Subcutaneous abdominal adipose tissue (tissue), 5 donors: ENCODE measurements around the gene CCP110.
"Not testable (repeated sequence)": the region's sequence is repeated elsewhere in the genome, so short reads cannot be mapped to it uniquely, and the experiment has no call there.

Experiments
- H3K27ac ChIP-seq: one replicate; pipeline ENCODE4 v1.7.0; 2013; ENCODE audit warnings: low read depth, mild to moderate bottlenecking, inconsistent platforms, low read length, moderate library complexity
- H3K27me3 ChIP-seq, 5 donors: one replicate each; pipeline ENCODE4 v1.7.0; 2013; ENCODE audit warnings: low read length in 5 of 5, inconsistent platforms in 1 of 5; ENCODE audit not compliant: control insufficient read depth in 5 of 5, insufficient read depth in 4 of 5
- H3K36me3 ChIP-seq, 5 donors: one replicate each; pipeline ENCODE4 v1.7.0; 2013; ENCODE audit warnings: low read length in 5 of 5; ENCODE audit not compliant: control insufficient read depth in 5 of 5, insufficient read depth in 5 of 5
- H3K4me1 ChIP-seq, 5 donors: one replicate each; pipeline ENCODE4 v1.7.0; 2013; ENCODE audit warnings: low read length in 5 of 5, mild to moderate bottlenecking in 3 of 5, moderate library complexity in 1 of 5; ENCODE audit not compliant: control insufficient read depth in 5 of 5, insufficient read depth in 5 of 5
- H3K4me3 ChIP-seq, 5 donors: one replicate each; pipeline ENCODE4 v1.7.0; 2013; ENCODE audit warnings: low read length in 5 of 5, low read depth in 1 of 5
- H3K9ac ChIP-seq, 5 donors: one replicate each; pipeline ENCODE4 v1.7.0; 2013; ENCODE audit warnings: low read length in 5 of 5, mild to moderate bottlenecking in 4 of 5, moderate library complexity in 3 of 5
- H3K9me3 ChIP-seq, 5 donors: one replicate each; pipeline ENCODE4 v1.7.0; 2013; ENCODE audit warnings: low read length in 5 of 5; ENCODE audit not compliant: control insufficient read depth in 5 of 5
- donor health status: healthy.
- donor health status: healthy.
- donor health status: healthy.
- donor health status: healthy.
- donor health status: healthy.

The CCP110 gene

DNA sequence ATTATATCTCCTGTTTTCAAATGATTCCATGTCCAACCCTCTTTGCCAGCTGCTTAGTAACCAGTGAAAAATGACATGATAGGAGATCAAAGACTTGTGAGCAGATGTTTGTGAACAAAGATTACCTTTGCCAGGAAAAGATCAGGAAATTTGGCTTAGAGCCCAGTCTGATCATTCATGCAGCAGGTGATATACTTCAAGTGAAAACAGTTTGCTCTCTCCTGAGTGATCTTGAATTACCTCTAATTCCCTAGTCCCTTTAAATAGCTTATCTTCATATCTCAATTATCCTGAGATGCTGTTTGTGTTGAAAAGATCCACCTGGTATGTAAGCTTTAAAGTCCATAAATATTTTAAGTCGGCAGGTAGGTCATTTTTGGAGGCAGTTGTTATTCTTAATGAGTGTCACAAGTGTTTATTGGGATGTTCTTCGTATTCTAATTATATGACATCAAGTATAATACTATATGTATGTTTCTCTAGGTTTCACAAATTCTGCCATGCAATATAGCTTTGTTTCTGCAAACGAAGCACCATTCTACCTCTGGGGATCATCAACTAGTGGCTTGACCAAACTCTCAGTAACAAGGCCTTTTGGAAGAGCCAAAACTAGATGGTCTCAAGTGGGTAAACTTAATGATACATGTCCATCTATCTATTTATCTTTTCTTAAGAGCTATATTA, 18.5 kb downstream of the CCP110 start:
- Histone ChIP-seq H3K9me3 (no peaks in the 10 kb centered on the region), H3K27me3 (no peaks in the 10 kb centered on the region), H3K4me3 (no peak overlapping the region), H3K36me3 (peaks cover 18 to 51% (median 30%) of the 10 kb centered on the region in 5 donors), H3K27ac (no peak overlapping the region), H3K4me1 (no peaks in the 10 kb centered on the region), H3K9ac (no peak overlapping the region)

DNA sequence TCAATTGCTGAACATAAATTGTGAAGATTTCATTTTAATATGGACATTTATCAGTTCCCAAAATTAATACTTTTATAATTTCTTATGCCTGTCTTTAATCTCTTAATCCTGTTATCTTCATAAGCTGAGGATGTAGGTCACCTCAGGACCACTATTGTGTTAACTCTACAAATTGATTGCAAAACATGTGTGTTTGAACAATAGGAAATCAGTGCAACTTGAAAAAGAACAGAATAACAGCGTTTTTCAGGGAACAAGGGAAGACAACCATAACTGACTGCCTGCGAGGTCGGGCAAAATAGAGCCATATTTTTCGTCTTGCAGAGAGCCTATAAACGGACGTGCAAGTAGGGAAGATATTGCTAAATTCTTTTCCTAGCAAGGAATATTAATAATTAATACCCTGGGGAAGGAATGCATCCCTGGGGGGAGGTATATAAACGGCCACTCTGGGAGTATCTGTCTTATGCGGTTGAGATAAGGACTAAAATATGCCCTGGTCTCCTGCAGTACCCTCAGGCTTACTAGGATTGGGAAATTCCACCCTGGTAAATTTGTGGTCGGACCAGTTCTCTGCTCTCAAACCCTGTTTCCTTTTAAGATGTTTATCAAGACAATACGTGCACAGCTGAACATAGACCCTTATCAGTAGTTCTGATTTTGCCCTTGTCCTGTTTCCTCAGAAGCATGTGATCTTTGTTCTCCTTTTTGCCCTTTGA, 19.7 kb downstream of the CCP110 start:
- not testable (repeated sequence) for H3K4me1 ChIP-seq, H3K27ac ChIP-seq, H3K4me3 ChIP-seq, H3K27me3 ChIP-seq, H3K9me3 ChIP-seq, H3K9ac ChIP-seq
- peaks cover 19 to 50% (median 35%) of the 10 kb centered on the region in 5 donors for H3K36me3 ChIP-seq

GRCh38 chr16:19548144-19548543, 24.4 kb downstream of the CCP110 start:
- Histone ChIP-seq H3K9ac (no peak overlapping the region), H3K9me3 (no peaks in the 10 kb centered on the region), H3K27me3 (no peaks in the 10 kb centered on the region), H3K4me3 (no peak overlapping the region), H3K27ac (no peak overlapping the region), H3K4me1 (no peaks in the 10 kb centered on the region), H3K36me3 (peaks cover 12 to 42% (median 37%) of the 10 kb centered on the region in 5 donors)

DNA sequence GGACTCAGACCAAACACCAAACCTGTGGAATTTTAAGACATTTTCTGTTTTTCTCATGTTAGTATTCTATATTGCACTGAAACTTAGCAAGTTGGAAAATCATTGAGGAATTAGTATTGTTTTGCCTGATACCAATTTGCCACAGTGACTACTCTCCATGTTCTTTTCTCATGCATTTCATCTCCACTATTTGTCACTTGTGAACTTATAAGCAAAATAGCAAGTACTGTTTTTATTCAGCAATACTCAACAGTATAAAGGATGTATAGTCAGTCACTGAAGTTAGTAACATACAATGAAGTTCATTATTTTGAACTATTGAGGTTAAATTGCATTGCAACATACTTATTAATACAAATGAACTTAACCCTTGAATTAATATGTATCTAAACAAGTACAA, 25.9 kb downstream of the CCP110 start:
- Histone ChIP-seq H3K36me3 (peaks cover 12 to 35% (median 27%) of the 10 kb centered on the region in 5 donors), H3K9ac (no peak overlapping the region), H3K27ac (no peak overlapping the region), H3K9me3 (no peaks in the 10 kb centered on the region), H3K4me3 (no peak overlapping the region), H3K4me1 (peaks cover 0 to 3% (median 1%) of the 10 kb centered on the region in 5 donors), H3K27me3 (no peaks in the 10 kb centered on the region)

DNA sequence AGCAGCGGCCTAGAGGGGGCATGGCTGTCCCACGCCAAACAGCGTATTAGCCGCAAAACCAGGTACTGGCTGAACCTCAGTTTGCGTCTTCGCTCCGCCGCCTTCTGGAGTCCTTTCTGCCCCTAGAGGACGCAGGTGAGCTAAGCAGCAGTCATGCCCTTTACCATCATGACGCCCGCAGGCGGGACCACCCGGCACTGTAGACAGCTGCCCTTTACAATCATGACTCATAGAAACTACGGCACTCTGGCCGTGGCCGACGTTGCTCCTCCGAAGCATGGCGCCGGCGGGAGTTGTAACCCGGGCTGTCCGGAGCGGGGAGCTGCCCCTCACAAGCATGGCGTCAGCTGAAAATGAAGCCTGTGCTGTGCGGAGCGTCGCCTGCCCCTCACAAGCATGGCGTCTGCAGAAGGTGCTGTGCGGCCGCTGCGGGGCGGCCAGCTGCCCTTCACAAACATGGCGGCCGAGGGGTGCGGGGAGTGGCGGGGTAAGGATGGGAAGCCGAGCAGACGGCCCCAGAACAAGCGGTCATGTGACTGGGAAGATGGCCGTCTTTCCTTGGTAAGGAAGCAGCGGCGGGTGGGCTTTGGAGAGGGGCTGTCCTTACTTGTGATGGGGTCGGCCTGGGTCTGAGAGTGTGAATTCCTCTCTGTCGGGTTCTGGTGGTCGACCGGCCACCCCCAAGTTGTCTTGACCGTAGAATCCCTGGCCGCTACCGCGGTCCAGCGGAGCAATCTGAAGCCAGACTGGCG, 31.6 kb downstream of the CCP110 start, which contains the start of gene VPS35L:
Gene VPS35L, plus strand, starts transcription at position 518 of the 752 bp plus-strand sequence. Its CDS starts 27 bp downstream, at position 545.
- Histone ChIP-seq H3K4me3 (peak within 1 kb of the TSS; percentile 79 to 99 (median 91)), H3K9me3 (no peaks in the 10 kb centered on the region), H3K27ac (peak within 1 kb of the TSS; percentile 85), H3K9ac (peak within 1 kb of the TSS; percentile 84 to 97 (median 96)), H3K36me3 (peaks cover 0 to 9% (median 5%) of the 10 kb centered on the region in 5 donors), H3K27me3 (no peaks in the 10 kb centered on the region), H3K4me1 (peaks cover 0 to 18% (median 14%) of the 10 kb centered on the region in 5 donors)

DNA sequence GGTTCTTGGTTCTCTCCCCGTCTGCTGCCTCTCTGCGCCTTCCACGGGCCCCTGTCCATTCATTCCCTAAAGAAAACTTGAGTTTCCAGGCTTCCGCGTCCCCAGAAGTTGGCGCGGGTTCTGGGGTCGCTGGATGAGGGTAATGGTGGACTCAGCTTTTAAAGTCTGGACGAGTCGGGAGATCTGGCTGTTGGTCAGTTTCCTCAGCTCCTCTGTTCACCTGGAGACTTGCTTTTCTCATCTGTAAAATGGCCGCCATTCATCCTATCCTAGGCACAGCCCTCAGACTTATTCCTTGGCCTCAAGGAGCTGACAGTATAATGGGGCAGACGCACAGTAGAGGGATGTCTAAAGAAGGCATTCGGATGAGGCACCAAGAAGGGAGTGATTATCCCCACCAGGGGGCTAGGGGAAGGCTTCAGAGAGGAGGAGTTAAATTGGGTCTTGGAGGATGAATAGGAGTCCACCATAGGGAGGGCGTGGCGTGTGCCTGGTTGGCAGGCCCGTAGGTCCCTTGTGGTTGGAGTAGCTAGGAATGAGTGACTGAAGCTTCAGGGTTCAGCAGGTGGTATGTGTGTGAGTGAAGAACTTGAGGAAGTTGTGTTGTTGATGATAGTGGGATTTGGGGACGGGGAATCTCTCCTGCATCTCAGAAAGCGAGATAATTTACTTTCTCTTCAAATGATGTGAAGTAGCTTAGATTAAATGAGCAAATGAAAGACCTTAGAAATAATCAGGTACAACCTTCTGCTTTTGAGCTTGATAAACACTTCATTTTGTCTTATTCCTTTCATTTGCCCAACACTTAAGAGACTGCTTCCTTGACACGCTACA, 32.4 kb downstream of the CCP110 start:
- Histone ChIP-seq H3K9ac (peak overlapping the region; percentile 84 to 97 (median 90)), H3K36me3 (peaks cover 0 to 9% (median 3%) of the 10 kb centered on the region in 5 donors), H3K4me1 (peaks cover 0 to 18% (median 14%) of the 10 kb centered on the region in 5 donors), H3K27ac (peak overlapping the region; percentile 85), H3K27me3 (no peaks in the 10 kb centered on the region), H3K9me3 (no peaks in the 10 kb centered on the region), H3K4me3 (peak overlapping the region; percentile 79 to 92 (median 91))

GRCh38 chr16:19559242-19559910, 35.6 kb downstream of the CCP110 start:
- peaks cover 0 to 4% (median 0%) of the 10 kb centered on the region in 5 donors for H3K36me3 ChIP-seq
- H3K27me3 ChIP-seq = no peaks in the 10 kb centered on the region
- no peak overlapping the region for H3K27ac ChIP-seq
- H3K4me1 ChIP-seq = peaks cover 0 to 17% (median 14%) of the 10 kb centered on the region in 5 donors
- H3K9me3 ChIP-seq = peaks cover 0 to 10% (median 5%) of the 10 kb centered on the region in 5 donors
- H3K4me3 ChIP-seq = no peak overlapping the region
- no peak overlapping the region for H3K9ac ChIP-seq

GRCh38 chr16:19560078-19560477, 36.3 kb downstream of the CCP110 start:
- Histone ChIP-seq H3K4me3 (no peak overlapping the region), H3K9me3 (peaks cover 0 to 10% (median 5%) of the 10 kb centered on the region in 5 donors), H3K27me3 (no peaks in the 10 kb centered on the region), H3K9ac (no peak overlapping the region), H3K27ac (no peak overlapping the region), H3K36me3 (peaks cover 1 to 7% (median 4%) of the 10 kb centered on the region in 5 donors), H3K4me1 (peaks cover 0 to 10% (median 9%) of the 10 kb centered on the region in 5 donors)

DNA sequence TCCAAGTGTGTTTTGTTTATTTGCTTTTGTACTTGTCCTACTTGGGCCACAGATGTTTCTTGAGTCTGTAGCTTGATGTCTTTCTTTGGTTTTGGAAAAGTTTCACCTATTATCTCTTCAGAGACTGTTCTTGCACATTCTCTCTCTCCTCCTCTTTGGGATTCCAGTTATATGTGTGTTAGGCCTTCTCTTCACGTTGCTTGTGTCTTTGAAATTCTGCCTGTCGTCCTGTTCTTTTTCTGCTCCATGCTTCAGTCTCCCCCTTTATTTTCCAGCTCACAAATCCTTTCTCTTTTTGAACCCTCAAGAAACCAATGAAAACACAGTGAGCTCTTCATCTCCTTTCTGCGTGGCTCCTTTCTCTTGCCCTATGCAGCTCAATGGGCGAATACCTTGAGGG, 39.6 kb downstream of the CCP110 start:
- no peak overlapping the region for H3K27ac ChIP-seq

More for the DNA sequence above, 39.6 kb downstream of the CCP110 start:
- no peaks in the 10 kb centered on the region for H3K4me1 ChIP-seq
- no peak overlapping the region for H3K4me3 ChIP-seq
- H3K36me3 ChIP-seq = peaks cover 8 to 30% (median 25%) of the 10 kb centered on the region in 5 donors
- H3K9me3 ChIP-seq = peaks cover 0 to 10% (median 5%) of the 10 kb centered on the region in 5 donors
- no peak overlapping the region for H3K9ac ChIP-seq
- H3K27me3 ChIP-seq = no peaks in the 10 kb centered on the region
